CD4-positive, alpha-beta T cell treated with Interleukin-2 at 100 ng/mL for 4 hours (primary cell): ENCODE measurements around the gene MAT1A.

Source experiments
- DNase-seq: peaks from one replicate; pipeline ENCODE4 v3.0.0-alpha.2; 2020; ENCODE audit warnings: low spot score

The MAT1A gene

GRCh38 chr10:80281784-80282765 lies 7.4 kb downstream of the MAT1A start:
- no peak for DNase-seq

GRCh38 chr10:80281292-80281691 lies 8.2 kb downstream of the MAT1A start:
- no peak for DNase-seq

- no peak for DNase-seq
Observed at GRCh38 chr10:80280071-80280800, 9.2 kb downstream of the MAT1A start.

- DNase-seq = no peak
Observed at GRCh38 chr10:80279146-80279545, 10.3 kb downstream of the MAT1A start.

GRCh38 chr10:80278480-80278879 lies 11.0 kb downstream of the MAT1A start:
- DNase-seq = no peak

GRCh38 chr10:80277567-80278250 lies 11.7 kb downstream of the MAT1A start:
- no peak for DNase-seq

- DNase-seq = no peak
Observed at GRCh38 chr10:80277016-80277415, 12.4 kb downstream of the MAT1A start.

- DNase-seq = no peak
Observed at GRCh38 chr10:80276335-80276734, 13.1 kb downstream of the MAT1A start.

- DNase-seq = no peak
Observed at GRCh38 chr10:80275756-80276155, 13.7 kb downstream of the MAT1A start.

GRCh38 chr10:80275135-80275498 lies 14.3 kb downstream of the MAT1A start:
- DNase-seq = no peak

- DNase-seq = no peak
Observed at GRCh38 chr10:80274396-80275134, 14.9 kb downstream of the MAT1A start.

- DNase-seq = no peak
Observed at GRCh38 chr10:80273523-80274170, 15.8 kb downstream of the MAT1A start.

- no peak for DNase-seq
Observed at GRCh38 chr10:80272793-80273522, 16.5 kb downstream of the MAT1A start.

GRCh38 chr10:80271416-80271815 lies 18.0 kb downstream of the MAT1A start:
- no peak for DNase-seq

- no peak for DNase-seq
Observed at GRCh38 chr10:80270887-80271286, 18.6 kb downstream of the MAT1A start.

- DNase-seq = no peak
Observed at GRCh38 chr10:80268938-80269588, 20.4 kb downstream of the MAT1A start.

- no peak for DNase-seq
Observed at GRCh38 chr10:80268266-80268665, 21.2 kb downstream of the MAT1A start.

- no peak for DNase-seq
Observed at GRCh38 chr10:80266513-80266863, 23.0 kb downstream of the MAT1A start.

- DNase-seq = no peak
Observed at GRCh38 chr10:80265740-80266512, 23.5 kb downstream of the MAT1A start.
